Heart left ventricle (tissue), 16 donors: ENCODE measurements around the gene MMGT1. TPM values are rescaled to one million over a fixed set of nuclear protein-coding genes. Genes with fewer than 3 reads are reported as not detected.

Source experiments
- ATAC-seq, 4 donors: fragments of 200-7000 bp; cut with Tn5 transposase; one replicate each; pipeline ENCODE4 v1.9.1; 2020 to 2022; ENCODE audit warnings: moderate library complexity in 4 of 4, mild to moderate bottlenecking in 3 of 4, moderate number of reproducible peaks in 1 of 4
- DNase-seq, 5 donors: peaks; one replicate each; pipeline ENCODE4 v3.0.0-alpha.2; 2020
- H3K27ac ChIP-seq, 12 donors: fragments of 200-600 bp; sonication (generic) in 4 of 12; one replicate each; pipeline versions ENCODE4 v1.5.0 to v1.8.0; 2016 to 2022; ENCODE audit warnings: mild to moderate bottlenecking in 2 of 12
- H3K27me3 ChIP-seq, 9 donors: fragments of 200-600 bp; sonication (generic) in 2 of 9; one replicate each; pipeline versions ENCODE4 v1.5.1 to v1.8.0; 2016 to 2022; ENCODE audit warnings: mild to moderate bottlenecking in 3 of 9
- H3K36me3 ChIP-seq, 9 donors: fragments of 200-600 bp; sonication (generic) in 2 of 9; one replicate each; pipeline versions ENCODE4 v1.5.0 to v1.8.0; 2018 to 2022; ENCODE audit warnings: mild to moderate bottlenecking in 2 of 9
- H3K4me1 ChIP-seq, 12 donors: fragments of 200-600 bp; sonication (generic) in 4 of 12; one replicate each; pipeline versions ENCODE4 v1.5.0 to v1.8.0; 2016 to 2022; ENCODE audit warnings: mild to moderate bottlenecking in 3 of 12
- H3K4me3 ChIP-seq, 12 donors: fragments of 200-600 bp; sonication (generic) in 4 of 12; one replicate each; pipeline versions ENCODE4 v1.5.0 to v1.8.0; 2017 to 2022; ENCODE audit warnings: mild to moderate bottlenecking in 9 of 12, moderate library complexity in 4 of 12
- H3K9me3 ChIP-seq, 12 donors: fragments of 200-600 bp; sonication (generic) in 4 of 12; one replicate each; pipeline versions ENCODE4 v1.5.0 to v1.8.0; 2016 to 2022; ENCODE audit warnings: mild to moderate bottlenecking in 1 of 12
- CTCF ChIP-seq, 12 donors: fragments of 200-600 bp; sonication (generic) in 4 of 12; IDR thresholded peaks; one replicate each; pipeline versions ENCODE4 v1.5.0 to v1.8.0; 2018 to 2022; ENCODE audit warnings: antibody characterized with exemption in 12 of 12, mild to moderate bottlenecking in 5 of 12
- POLR2A ChIP-seq, 2 donors: fragments of 450-650 bp; IDR thresholded peaks; one replicate each; pipeline ENCODE4 v1.6.1; 2017; ENCODE audit warnings: antibody characterized with exemption in 2 of 2, mild to moderate bottlenecking in 2 of 2, moderate library complexity in 2 of 2
- WGBS, 4 donors: extraction: QIAGEN DNeasy Blood & Tissue Kit in 2 of 4; methylation state at CpG; one replicate each; pipeline versions ENCODE4 v1.1.5 to v1.1.7; 2013 to 2018; 5-methylcytosine and 5-hydroxymethylcytosine counted together
- intact Hi-C, 10 donors: fragments of 100-400 bp; cut with DNase I; formaldehyde crosslinking; loops; one replicate each; pipeline versions ENCODE4 v1.11.1 to v1.14.2; 2022
- polyA plus RNA-seq, 2 donors: library from polyadenylated mRNA; stranded (reverse); fragments of 200-250 nt; gene quantifications; one replicate each; pipeline ENCODE4 v1.2.3, GENCODE V29; 2013
- total RNA-seq, 9 donors: library from RNA; depleted of rRNA in 2 of 9; stranded (reverse); fragments of >200 nt in 2 of 9; fragmentation: NEBNext Ultra II Directional in 3 of 9; extraction: Animal tissue kit (Norgen Biotek cat#: 25700) in 3 of 9; gene quantifications; one replicate each; pipeline versions ENCODE4 v1.1.0 to v1.2.4, GENCODE V29; 2016 to 2023
- donor health status: ischemic (EF 13 %, LVEDD 7.1; RV severe dilation, severe dysfunction).
- donor health status: healthy with polysubstance abuse.
- donor health status: DM: no; HTN: yes; CAD: no.
- donor health status: DM: no; HTN: no; CAD: no.
- donor health status: ischemic (EF 25% LVEDD 6.9; RV normal size, moderate dysfunction).
- donor health status: ischemic (EF 25% LVEDD 5.7; RV mildly dilated, moderate dysfunction).
- donor health status: healthy.
- donor health status: DM: yes; HTN: yes; CAD: no.
- donor health status: ischemic (EF 35%, LVEDD 5.7; RV mildly dilated, moderate dysfunction).
- donor health status: nonischemic (EF 11% LVEDD 7.7; RV severe dilation, severe dysfunction).
- donor health status: DM: yes; HTN: yes; CAD: no.
- donor health status: PGD.
- donor health status: ischemic (EF 29% LVEDD 5.4; RV normal size, mild dysfunction).
- donor health status: nonischemic (EF 23%, LVEDD 6.1; RV moderate dilation, normal function).

The MMGT1 gene
- total and polyA plus RNA-seq, 11 donors: 1.6 to 34.4 (median 26.5) TPM

GRCh38 chrX:135982860-135983259, 9.1 kb upstream of the MMGT1 start:
- ATAC-seq: peak in 1 of 4 donors; percentile 66
- intact Hi-C loops: no loop called here
- no peak for DNase-seq
- H3K27ac ChIP-seq: no peak overlapping the region
- no peaks in the 10 kb centered on the region for H3K27me3 ChIP-seq
- no peak for TF ChIP-seq POLR2A (IDR thresholded peaks at IDR 0.05)
- no peak for TF ChIP-seq CTCF (IDR thresholded peaks at IDR 0.05)
- no peak overlapping the region for H3K4me3 ChIP-seq
- no peaks in the 10 kb centered on the region for H3K36me3 ChIP-seq
- 38 to 71% (median 54%) methylated on average over 1 of the region's 1 CpG for WGBS, 4 donors
- peaks cover 0 to 39% (median 3%) of the 10 kb centered on the region in 12 donors for H3K4me1 ChIP-seq
- no peaks in the 10 kb centered on the region for H3K9me3 ChIP-seq

GRCh38 chrX:135981668-135982067, 7.9 kb upstream of the MMGT1 start:
- H3K4me1 ChIP-seq: peaks cover 0 to 29% (median 1%) of the 10 kb centered on the region in 12 donors
- no peaks in the 10 kb centered on the region for H3K27me3 ChIP-seq
- DNase-seq (no peak), ATAC-seq (no peak)
- H3K36me3 ChIP-seq: no peaks in the 10 kb centered on the region
- H3K27ac ChIP-seq: no peak overlapping the region
- H3K4me3 ChIP-seq: no peak overlapping the region
- intact Hi-C loops: no loop called here
- no peaks in the 10 kb centered on the region for H3K9me3 ChIP-seq
- TF ChIP-seq CTCF (IDR thresholded peaks at IDR 0.05) (no peak), POLR2A (IDR thresholded peaks at IDR 0.05) (no peak)

- intact Hi-C loops: no loop called here
- H3K4me3 ChIP-seq: no peak overlapping the region
- no peak for TF ChIP-seq POLR2A (IDR thresholded peaks at IDR 0.05)
- TF ChIP-seq CTCF (IDR thresholded peaks at IDR 0.05): no peak
- H3K4me1 ChIP-seq: peaks cover 0 to 25% (median 0%) of the 10 kb centered on the region in 12 donors
- no peak overlapping the region for H3K27ac ChIP-seq
- H3K9me3 ChIP-seq: no peaks in the 10 kb centered on the region
- no peaks in the 10 kb centered on the region for H3K36me3 ChIP-seq
- H3K27me3 ChIP-seq: no peaks in the 10 kb centered on the region
- WGBS, 4 donors: 54 to 75% (median 66%) methylated on average over 5 of the region's 5 CpGs
- ATAC-seq (no peak), DNase-seq (no peak)
Measured at GRCh38 chrX:135981010-135981409, 7.2 kb upstream of the MMGT1 start.

GRCh38 chrX:135977611-135978010, 3.8 kb upstream of the MMGT1 start:
- 69 to 83% (median 75%) methylated on average over 4 of the region's 4 CpGs for WGBS, 4 donors
- no peak for TF ChIP-seq CTCF (IDR thresholded peaks at IDR 0.05)
- TF ChIP-seq POLR2A (IDR thresholded peaks at IDR 0.05): no peak
- H3K4me1 ChIP-seq: peaks cover 0 to 17% (median 2%) of the 10 kb centered on the region in 12 donors
- no peak for ATAC-seq
- no peak overlapping the region for H3K4me3 ChIP-seq
- no peak overlapping the region for H3K27ac ChIP-seq
- no peaks in the 10 kb centered on the region for H3K36me3 ChIP-seq
- intact Hi-C loops: no loop called here
- H3K27me3 ChIP-seq: no peaks in the 10 kb centered on the region
- DNase-seq: no peak
- no peaks in the 10 kb centered on the region for H3K9me3 ChIP-seq
